Measurements from ENCODE around the gene DAB2IP. TPM values are rescaled to one million over a fixed set of nuclear protein-coding genes. Genes with fewer than 3 reads are reported as not detected.

DAB2IP gene
- polyA plus RNA-seq, 1 donor (not counting 4 experiments of a cell fraction or from before 2014, with no cell fraction given): 28.6 TPM

DNA sequence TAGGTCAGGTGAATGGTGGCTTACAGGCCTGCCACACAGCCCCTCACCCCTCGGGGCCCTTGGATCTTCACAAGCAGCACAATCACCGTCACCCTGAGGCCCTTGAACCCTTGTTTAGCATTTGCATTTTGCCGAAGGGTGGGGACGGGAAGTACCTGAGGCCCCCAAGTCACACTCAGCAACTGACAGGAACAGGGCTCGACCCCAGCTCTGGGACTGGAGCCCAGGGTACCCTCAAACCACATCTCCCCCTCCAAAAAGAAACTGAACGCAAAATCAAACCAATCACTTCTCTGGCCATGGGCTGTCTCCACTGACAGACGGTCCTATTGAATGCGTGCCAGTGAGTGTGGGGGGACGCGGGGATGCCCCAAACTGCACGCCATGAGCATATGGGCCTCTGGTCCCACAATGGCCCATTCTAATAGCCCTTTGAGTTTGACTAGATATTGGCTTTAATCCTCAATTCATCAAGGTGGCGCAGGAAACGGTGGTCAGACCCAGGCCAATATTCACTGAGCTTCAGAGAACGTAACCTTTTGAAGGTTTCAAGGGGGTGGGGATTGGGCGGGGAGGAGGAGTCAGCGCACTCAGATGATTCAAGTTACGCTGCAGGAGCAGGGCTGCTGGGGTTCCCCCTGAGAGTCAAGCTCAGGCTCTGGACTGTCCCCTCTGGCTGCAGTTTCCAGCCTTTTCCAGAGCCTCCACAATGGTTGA, 176.0 kb downstream of the DAB2IP start:
- H3K9me1 ChIP-seq (ENCODE audit: control insufficient read depth, extremely low read depth, insufficient read depth, low read length): no peaks in the 10 kb centered on the region
- FAIRE-seq: no peak
- H3K4me2 ChIP-seq (ENCODE audit: control insufficient read depth, extremely low read depth, insufficient read depth, low read depth, low read length): no peak overlapping the region
- no peak overlapping the region for H2AFZ ChIP-seq (ENCODE audit: control insufficient read depth, low read length)
- H3K4me1 ChIP-seq (ENCODE audit: control insufficient read depth, extremely low read depth, insufficient read depth, low read length): no peaks in the 10 kb centered on the region
- no peaks in the 10 kb centered on the region for H3K79me2 ChIP-seq (ENCODE audit: control insufficient read depth, insufficient read depth, low read length)
- TF ChIP-seq, protein P1, sequence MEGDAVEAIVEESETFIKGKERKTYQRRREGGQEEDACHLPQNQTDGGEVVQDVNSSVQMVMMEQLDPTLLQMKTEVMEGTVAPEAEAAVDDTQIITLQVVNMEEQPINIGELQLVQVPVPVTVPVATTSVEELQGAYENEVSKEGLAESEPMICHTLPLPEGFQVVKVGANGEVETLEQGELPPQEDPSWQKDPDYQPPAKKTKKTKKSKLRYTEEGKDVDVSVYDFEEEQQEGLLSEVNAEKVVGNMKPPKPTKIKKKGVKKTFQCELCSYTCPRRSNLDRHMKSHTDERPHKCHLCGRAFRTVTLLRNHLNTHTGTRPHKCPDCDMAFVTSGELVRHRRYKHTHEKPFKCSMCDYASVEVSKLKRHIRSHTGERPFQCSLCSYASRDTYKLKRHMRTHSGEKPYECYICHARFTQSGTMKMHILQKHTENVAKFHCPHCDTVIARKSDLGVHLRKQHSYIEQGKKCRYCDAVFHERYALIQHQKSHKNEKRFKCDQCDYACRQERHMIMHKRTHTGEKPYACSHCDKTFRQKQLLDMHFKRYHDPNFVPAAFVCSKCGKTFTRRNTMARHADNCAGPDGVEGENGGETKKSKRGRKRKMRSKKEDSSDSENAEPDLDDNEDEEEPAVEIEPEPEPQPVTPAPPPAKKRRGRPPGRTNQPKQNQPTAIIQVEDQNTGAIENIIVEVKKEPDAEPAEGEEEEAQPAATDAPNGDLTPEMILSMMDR (optimal IDR thresholded peaks at IDR 0.05 in 1 of 3, IDR thresholded peaks at IDR 0.05 in 1 of 3, conservative IDR thresholded peaks at IDR 0.05 in 1 of 3; ENCODE audit: extremely low read depth in 1 of 3, insufficient read depth in 2 of 3, low read length in 3 of 3): no peak
- TF ChIP-seq EZH2 (IDR thresholded peaks at IDR 0.05; ENCODE audit: low read length): no peak
- H3K36me3 ChIP-seq (ENCODE audit: control insufficient read depth in 2 of 2, extremely low read depth in 1 of 2, insufficient read depth in 2 of 2, low read length in 2 of 2): no peaks in the 10 kb centered on the region
- dilution Hi-C loops (cut with MboI; ENCODE audit: extremely low pct_ligation_motif_present, low sequenced_read_pairs): no loop called here
- no peak for DNase-seq (ENCODE audit: low read depth, low spot score)
- H3K27me3 ChIP-seq (ENCODE audit: control insufficient read depth, extremely low read depth, insufficient read depth, low read length): no peaks in the 10 kb centered on the region
- H3K9ac ChIP-seq (ENCODE audit: control insufficient read depth, extremely low read depth, insufficient read depth, low read length): no peak overlapping the region
- H3K27ac ChIP-seq (ENCODE audit: control insufficient read depth, insufficient read depth, low read length): no peak overlapping the region
- no peak overlapping the region for H3K4me3 ChIP-seq (ENCODE audit: control insufficient read depth in 2 of 3, extremely low read depth in 1 of 3, insufficient read depth in 2 of 3, low read depth in 1 of 3, low read length in 3 of 3)
- H4K20me1 ChIP-seq (ENCODE audit: control insufficient read depth, extremely low read depth, insufficient read depth, low read length): no peaks in the 10 kb centered on the region
- H3K9me3 ChIP-seq (ENCODE audit: control insufficient read depth, low read depth, low read length): no peaks in the 10 kb centered on the region

DNA sequence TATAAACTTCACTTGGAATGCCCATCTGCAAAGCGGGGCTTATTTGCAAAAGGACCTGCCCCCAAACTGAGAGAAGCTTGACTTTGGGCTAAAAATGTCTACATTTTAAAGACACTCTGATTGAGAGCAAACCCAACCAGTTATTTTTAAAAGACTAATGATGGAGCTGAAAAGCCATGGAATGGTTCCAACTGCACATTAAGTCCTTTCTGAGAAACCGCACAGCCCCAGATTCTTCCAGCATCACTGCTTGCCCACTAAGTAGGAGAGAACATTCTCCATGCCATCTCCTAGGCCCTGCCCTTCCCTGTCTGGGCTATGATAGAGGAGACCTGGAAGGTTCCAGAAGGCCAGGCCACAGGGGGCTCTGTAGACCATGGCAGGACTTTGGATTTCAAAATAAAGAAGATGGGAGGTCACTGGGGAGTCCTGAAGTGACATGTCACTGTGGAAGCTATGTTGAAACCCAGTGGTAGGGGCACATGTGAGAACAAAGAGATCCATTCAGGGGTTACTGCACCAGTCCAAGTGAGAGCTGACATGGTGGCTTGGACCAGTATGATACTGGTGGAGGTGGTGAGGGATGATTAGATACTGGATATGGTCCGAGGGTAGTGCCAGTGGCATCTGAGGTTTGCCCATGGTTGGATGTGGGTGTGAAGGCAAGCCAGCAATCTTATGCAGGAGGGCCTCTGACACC, 179.2 kb downstream of the DAB2IP start:
- H3K9me1 ChIP-seq (ENCODE audit: control insufficient read depth, extremely low read depth, insufficient read depth, low read length): no peaks in the 10 kb centered on the region
- TF ChIP-seq EZH2 (IDR thresholded peaks at IDR 0.05; ENCODE audit: low read length): no peak
- TF ChIP-seq, protein P1 (optimal IDR thresholded peaks at IDR 0.05 in 1 of 3, IDR thresholded peaks at IDR 0.05 in 1 of 3, conservative IDR thresholded peaks at IDR 0.05 in 1 of 3; ENCODE audit: extremely low read depth in 1 of 3, insufficient read depth in 2 of 3, low read length in 3 of 3): no peak
- no peak overlapping the region for H3K27ac ChIP-seq (ENCODE audit: control insufficient read depth, insufficient read depth, low read length)
- no peak overlapping the region for H3K9ac ChIP-seq (ENCODE audit: control insufficient read depth, extremely low read depth, insufficient read depth, low read length)
- no peak overlapping the region for H3K4me3 ChIP-seq (ENCODE audit: control insufficient read depth in 2 of 3, extremely low read depth in 1 of 3, insufficient read depth in 2 of 3, low read depth in 1 of 3, low read length in 3 of 3)
- no peaks in the 10 kb centered on the region for H3K27me3 ChIP-seq (ENCODE audit: control insufficient read depth, extremely low read depth, insufficient read depth, low read length)
- no peak overlapping the region for H2AFZ ChIP-seq (ENCODE audit: control insufficient read depth, low read length)
- H3K36me3 ChIP-seq (ENCODE audit: control insufficient read depth in 2 of 2, extremely low read depth in 1 of 2, insufficient read depth in 2 of 2, low read length in 2 of 2): peaks cover 0 to 3% of the 10 kb centered on the region in 2 experiments
- no peak for FAIRE-seq
- dilution Hi-C loops (cut with MboI; ENCODE audit: extremely low pct_ligation_motif_present, low sequenced_read_pairs): no loop called here
- H3K4me1 ChIP-seq (ENCODE audit: control insufficient read depth, extremely low read depth, insufficient read depth, low read length): no peaks in the 10 kb centered on the region
- no peak overlapping the region for H3K4me2 ChIP-seq (ENCODE audit: control insufficient read depth, extremely low read depth, insufficient read depth, low read depth, low read length)
- H3K79me2 ChIP-seq (ENCODE audit: control insufficient read depth, insufficient read depth, low read length): no peaks in the 10 kb centered on the region
- no peak for DNase-seq (ENCODE audit: low read depth, low spot score)
- H3K9me3 ChIP-seq (ENCODE audit: control insufficient read depth, low read depth, low read length): no peaks in the 10 kb centered on the region
- peaks cover 5% of the 10 kb centered on the region for H4K20me1 ChIP-seq (ENCODE audit: control insufficient read depth, extremely low read depth, insufficient read depth, low read length)
